Activated naive CD4-positive, alpha-beta T cell treated with anti-CD3 and anti-CD28 coated beads, Interleukin-2, amount 50 U/mL, for 72 hours (primary cell): ENCODE measurements around the gene ING4. TPM values are rescaled to one million over a fixed set of nuclear protein-coding genes. Genes with fewer than 3 reads are reported as not detected.

Source experiments
- ATAC-seq, 2 donors: fragments of 150-1000 bp; cut with Tn5 transposase; 2 replicates each; pipeline ENCODE4 v1.10.0; 2021; ENCODE audit warnings: mild to moderate bottlenecking in 2 of 2, moderate library complexity in 2 of 2
- DNase-seq, 2 donors: peaks; one replicate each; pipeline ENCODE4 v3.0.0; 2021 to 2022; ENCODE audit warnings: low spot score in 2 of 2
- H3K27ac Mint-ChIP-seq, 2 donors: one replicate each; pipeline ENCODE4 v1.8.0; 2022; ENCODE audit warnings: mild to moderate bottlenecking in 2 of 2, mixed read lengths in 2 of 2
- H3K36me3 Mint-ChIP-seq, 2 donors: one replicate each; pipeline ENCODE4 v1.8.0; 2022; ENCODE audit warnings: mixed read lengths in 2 of 2
- H3K9me3 Mint-ChIP-seq, 2 donors: one replicate each; pipeline ENCODE4 v1.8.0; 2022; ENCODE audit warnings: mixed read lengths in 2 of 2
- total RNA-seq, 2 donors: library from RNA; stranded (reverse); gene quantifications; one replicate each; pipeline ENCODE4 v1.2.3, GENCODE V29; 2022

Gene ING4
- total RNA-seq, 2 donors from 2014 or later, result 18.1 to 24.3 TPM

DNA sequence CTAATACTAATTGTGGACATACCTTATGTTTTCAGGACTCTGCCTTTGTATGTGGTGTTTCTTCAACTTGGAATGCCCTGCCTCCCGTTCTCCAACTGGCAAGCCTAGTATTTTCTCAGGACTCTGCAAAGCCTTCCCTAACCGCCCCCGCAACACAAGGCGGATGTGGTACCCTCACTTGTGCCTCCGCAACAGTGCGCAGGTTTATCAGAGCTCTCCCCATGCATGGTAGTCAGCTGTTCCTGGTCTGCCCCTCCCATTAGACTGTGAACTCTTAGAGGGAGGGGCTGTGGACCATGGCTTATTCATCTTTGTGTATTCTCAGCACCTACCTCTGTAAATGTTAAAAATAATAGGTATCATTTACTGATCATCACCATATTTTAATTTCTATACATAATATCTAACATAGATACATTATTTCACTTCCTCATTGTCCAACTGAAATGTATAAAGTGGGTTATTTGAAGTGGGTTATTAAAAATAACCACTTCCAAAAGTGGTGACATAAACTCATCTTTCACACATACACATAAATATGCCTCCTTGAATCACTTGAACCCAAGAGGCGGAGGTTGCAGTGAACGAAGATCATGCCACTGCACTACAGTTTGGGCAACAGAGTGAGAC is 36.1 kb downstream of the ING4 start:
- peak in 1 of 2 donors; percentile 44 for ATAC-seq
- Mint-ChIP-seq H3K36me3 (no peaks in the 10 kb centered on the region), H3K9me3 (no peaks in the 10 kb centered on the region), H3K27ac (peak overlapping the region; percentile 39 to 70)
- DNase-seq, result no peak

GRCh38 chr12:6620885-6621274 is 42.0 kb downstream of the ING4 start:
- DNase-seq (no peak), ATAC-seq (no peak)
- Mint-ChIP-seq H3K9me3 (no peaks in the 10 kb centered on the region), H3K36me3 (peaks cover 0 to 6% of the 10 kb centered on the region in 2 donors), H3K27ac (peak overlapping the region in 1 of 2 donors; percentile 41)

- peaks cover 0 to 6% of the 10 kb centered on the region in 2 donors for H3K36me3 Mint-ChIP-seq
- H3K9me3 Mint-ChIP-seq, result no peaks in the 10 kb centered on the region
- H3K27ac Mint-ChIP-seq, result peak overlapping the region in 1 of 2 donors; percentile 41
- DNase-seq (peak; percentile 59 to 68), ATAC-seq (peak; percentile 83 to 91)
Observed at GRCh38 chr12:6620137-6620884, 42.6 kb downstream of the ING4 start.

GRCh38 chr12:6618483-6619225 is 44.3 kb downstream of the ING4 start:
- H3K36me3 Mint-ChIP-seq, result peaks cover 0 to 6% of the 10 kb centered on the region in 2 donors
- DNase-seq (no peak), ATAC-seq (no peak)
- H3K9me3 Mint-ChIP-seq, result no peaks in the 10 kb centered on the region
- H3K27ac Mint-ChIP-seq, result no peak overlapping the region

DNA sequence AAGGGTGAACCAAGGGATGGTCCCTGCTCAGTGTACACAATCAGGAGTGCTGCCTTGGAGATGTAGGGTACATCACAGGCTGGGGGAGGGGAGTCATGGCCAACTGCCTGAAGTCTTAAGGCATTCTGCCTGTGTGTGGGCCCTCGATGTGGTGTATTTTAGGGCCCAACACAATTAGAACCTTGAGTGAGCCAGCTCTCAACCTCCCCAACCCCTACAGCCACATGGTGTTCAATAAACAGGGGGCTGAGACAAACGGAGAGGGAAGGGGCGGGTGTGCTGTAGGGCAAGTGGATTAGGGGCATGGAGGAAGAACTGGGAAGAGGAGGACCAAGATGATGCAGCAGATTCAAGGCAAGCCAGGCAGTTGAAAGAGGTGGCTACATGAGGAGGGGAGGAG is 47.1 kb downstream of the ING4 start:
- peaks cover 0 to 2% of the 10 kb centered on the region in 2 donors for H3K36me3 Mint-ChIP-seq
- no peaks in the 10 kb centered on the region for H3K9me3 Mint-ChIP-seq
- ATAC-seq, result no peak
- no peak for DNase-seq
- peak overlapping the region; percentile 23 to 48 for H3K27ac Mint-ChIP-seq

GRCh38 chr12:6614513-6615172 is 48.3 kb downstream of the ING4 start:
- Mint-ChIP-seq H3K27ac (no peak overlapping the region), H3K36me3 (no peaks in the 10 kb centered on the region), H3K9me3 (no peaks in the 10 kb centered on the region)
- no peak for ATAC-seq
- no peak for DNase-seq

GRCh38 chr12:6613776-6614512 is 49.0 kb downstream of the ING4 start:
- no peak for DNase-seq
- no peak overlapping the region for H3K27ac Mint-ChIP-seq
- peak; percentile 15 to 19 for ATAC-seq
- no peaks in the 10 kb centered on the region for H3K36me3 Mint-ChIP-seq
- H3K9me3 Mint-ChIP-seq, result no peaks in the 10 kb centered on the region

- Mint-ChIP-seq H3K9me3 (no peaks in the 10 kb centered on the region), H3K36me3 (no peaks in the 10 kb centered on the region), H3K27ac (no peak overlapping the region)
- ATAC-seq, result no peak
- DNase-seq, result no peak
Observed at GRCh38 chr12:6613015-6613775, 49.7 kb downstream of the ING4 start.

DNA sequence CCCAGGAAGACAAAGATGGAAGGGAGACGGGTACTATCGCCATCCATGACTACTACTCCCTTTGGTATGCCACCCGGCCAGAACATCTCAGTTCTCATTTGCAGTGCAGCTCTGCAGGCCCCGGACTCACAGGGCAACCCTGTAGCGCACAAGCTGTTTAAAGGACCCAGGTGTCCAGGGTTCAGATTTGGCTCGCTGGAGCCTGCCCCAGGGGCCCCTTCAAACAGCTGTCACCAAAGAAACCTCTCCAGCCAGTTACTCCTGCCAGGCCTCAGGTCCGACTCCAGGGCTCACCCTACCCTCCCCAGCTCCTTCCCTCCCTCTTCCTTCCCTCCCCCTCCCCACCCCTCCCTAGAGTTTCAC is 50.3 kb downstream of the ING4 start:
- no peaks in the 10 kb centered on the region for H3K9me3 Mint-ChIP-seq
- peak overlapping the region in 1 of 2 donors; percentile 45 for H3K27ac Mint-ChIP-seq
- ATAC-seq (no peak), DNase-seq (no peak)
- no peaks in the 10 kb centered on the region for H3K36me3 Mint-ChIP-seq

GRCh38 chr12:6612247-6612646 is 50.7 kb downstream of the ING4 start:
- no peaks in the 10 kb centered on the region for H3K36me3 Mint-ChIP-seq
- DNase-seq (no peak), ATAC-seq (no peak)
- H3K27ac Mint-ChIP-seq, result peak overlapping the region in 1 of 2 donors; percentile 45
- no peaks in the 10 kb centered on the region for H3K9me3 Mint-ChIP-seq

GRCh38 chr12:6608592-6609281 is 54.2 kb downstream of the ING4 start:
- Mint-ChIP-seq H3K36me3 (peaks cover 15 to 22% of the 10 kb centered on the region in 2 donors), H3K27ac (no peak overlapping the region), H3K9me3 (no peaks in the 10 kb centered on the region)
- DNase-seq (no peak), ATAC-seq (no peak)

DNA sequence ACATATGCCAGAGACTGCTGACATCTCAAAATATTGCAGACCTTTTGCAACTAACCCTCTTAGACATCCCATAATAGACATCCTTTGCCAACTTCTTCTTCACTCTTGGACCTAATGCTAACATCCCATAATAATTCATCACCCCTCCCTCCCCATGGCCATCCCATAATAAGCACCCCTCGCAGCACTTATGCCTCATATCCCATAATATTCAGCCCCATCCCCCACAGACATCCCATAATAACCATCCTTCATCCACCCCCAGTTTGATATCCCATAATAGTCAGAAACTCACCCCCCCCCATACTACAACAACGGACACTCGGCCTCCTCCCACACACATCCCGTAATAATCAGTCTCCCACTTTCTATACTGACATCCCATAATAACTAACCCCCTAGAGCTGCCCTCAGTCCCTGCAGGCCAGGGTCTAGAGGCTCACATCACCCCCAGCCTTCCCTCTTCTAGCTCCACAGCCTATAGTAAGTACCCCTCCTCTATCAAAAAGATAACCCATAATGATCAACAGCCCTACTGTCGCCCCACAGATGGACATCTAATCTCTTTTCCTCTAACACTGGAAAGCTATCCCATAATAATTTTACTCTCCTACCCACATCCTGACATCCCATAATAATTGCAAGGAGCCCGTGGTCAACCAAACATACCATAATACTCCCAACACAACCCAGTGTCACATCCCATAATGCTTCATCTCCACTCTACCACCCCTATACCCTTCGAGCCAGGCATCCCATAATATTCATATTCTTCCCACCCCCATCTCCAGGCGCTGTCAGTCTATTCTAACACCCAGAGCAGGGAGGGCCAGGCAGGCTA is 54.9 kb downstream of the ING4 start:
- DNase-seq (peak in 1 of 2 donors; percentile 53), ATAC-seq (peak; percentile 11 to 48)
- no peaks in the 10 kb centered on the region for H3K9me3 Mint-ChIP-seq
- peaks cover 15 to 22% of the 10 kb centered on the region in 2 donors for H3K36me3 Mint-ChIP-seq
- no peak overlapping the region for H3K27ac Mint-ChIP-seq

DNA sequence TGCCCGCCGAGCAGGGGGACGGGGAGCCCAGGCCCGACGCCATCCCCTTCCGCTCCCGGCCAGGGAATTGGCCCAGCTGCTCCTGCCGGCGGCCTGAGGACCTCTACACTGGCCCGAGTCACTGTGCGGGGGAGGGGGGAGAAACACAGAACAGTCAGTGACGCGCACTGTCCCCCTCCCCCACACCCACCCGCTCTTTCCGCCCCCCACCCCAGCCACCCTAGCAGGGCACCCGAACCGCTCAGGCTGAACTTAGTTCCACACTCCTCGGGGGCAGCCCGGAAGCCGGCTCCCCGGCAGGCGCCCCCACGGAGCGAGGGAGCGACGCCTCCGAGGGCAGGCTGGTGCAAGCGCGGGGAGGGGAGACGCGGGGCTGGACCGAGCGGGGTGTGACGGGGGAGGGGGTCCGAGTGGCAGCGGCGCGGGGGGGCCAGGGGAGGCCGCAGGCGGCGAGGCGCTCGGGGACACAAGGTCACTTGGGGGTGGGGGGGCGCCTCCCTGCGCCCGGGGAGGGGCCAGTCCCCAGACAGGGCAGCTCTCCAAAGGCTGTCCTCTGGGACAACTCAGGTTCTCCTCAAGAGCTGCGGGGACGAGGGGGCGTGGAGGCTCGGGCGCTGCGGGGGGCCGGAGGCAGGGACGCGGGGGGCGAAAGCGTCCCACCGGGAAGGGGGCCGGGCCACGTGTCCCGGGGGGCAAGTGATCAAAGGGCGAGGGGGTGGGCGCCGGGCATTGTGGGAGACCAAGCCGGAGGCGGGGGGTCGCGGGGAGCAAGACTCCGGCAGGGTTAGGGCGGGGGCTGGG is 56.4 kb downstream of the ING4 start:
- DNase-seq, result peak; percentile 56 to 79
- peak; percentile 34 to 58 for ATAC-seq
- Mint-ChIP-seq H3K27ac (peak overlapping the region in 1 of 2 donors; percentile 91), H3K36me3 (peaks cover 22 to 32% of the 10 kb centered on the region in 2 donors), H3K9me3 (no peaks in the 10 kb centered on the region)
